Fibroblast of the aortic adventitia (primary cell): ENCODE results near the gene SLX4. TPM values are rescaled to one million over a fixed set of nuclear protein-coding genes. Genes with fewer than 3 reads are reported as not detected.

Experiments
- DNase-seq: peaks from one replicate; pipeline ENCODE4 v3.0.0-alpha.2; 2010; ENCODE audit warnings: low read depth
- H3K4me3 ChIP-seq: 2 replicates; pipeline ENCODE4 v1.5.1; 2011; ENCODE audit warnings: low read depth, mild to moderate bottlenecking, control low read depth, low read length, moderate library complexity
- CTCF ChIP-seq: IDR thresholded peaks from 2 replicates; pipeline ENCODE4 v1.5.1; 2011; ENCODE audit warnings: mild to moderate bottlenecking, low read length, control low read depth, inconsistent platforms; ENCODE audit not compliant: insufficient read depth
- total RNA-seq: library from RNA; depleted of rRNA; stranded (reverse); fragments of >200 nt; gene quantifications from 2 replicates; pipeline ENCODE4 v1.2.3, GENCODE V29; 2012; ENCODE audit warnings: low replicate concordance

Gene SLX4
- total RNA-seq, 1 donor, result 7.0 TPM

- no peak for DNase-seq
- H3K4me3 ChIP-seq, result no peak overlapping the region
- no peak for TF ChIP-seq CTCF
Measured at GRCh38 chr16:3607161-3607560, 4.2 kb downstream of the SLX4 start.

GRCh38 chr16:3606441-3606840 is 5.0 kb downstream of the SLX4 start:
- no peak for TF ChIP-seq CTCF

GRCh38 chr16:3602320-3602653 is 9.1 kb downstream of the SLX4 start:
- no peak for DNase-seq
- no peak overlapping the region for H3K4me3 ChIP-seq
- TF ChIP-seq CTCF, result no peak

More at GRCh38 chr16:3606441-3606840, 5.0 kb downstream of the SLX4 start:
- no peak for DNase-seq
- no peak overlapping the region for H3K4me3 ChIP-seq

GRCh38 chr16:3601614-3602319 is 9.6 kb downstream of the SLX4 start:
- no peak for TF ChIP-seq CTCF
- no peak overlapping the region for H3K4me3 ChIP-seq
- no peak for DNase-seq

GRCh38 chr16:3599922-3600321 is 11.5 kb downstream of the SLX4 start:
- DNase-seq, result no peak
- no peak for TF ChIP-seq CTCF
- no peak overlapping the region for H3K4me3 ChIP-seq

- H3K4me3 ChIP-seq, result no peak overlapping the region
- no peak for DNase-seq
- TF ChIP-seq CTCF, result no peak
Measured at GRCh38 chr16:3599121-3599520, 12.3 kb downstream of the SLX4 start.

- H3K4me3 ChIP-seq, result no peak overlapping the region
- no peak for TF ChIP-seq CTCF
- no peak for DNase-seq
Measured at GRCh38 chr16:3598236-3598635, 13.2 kb downstream of the SLX4 start.
